Nephron (organoid): ENCODE measurements around the gene SLC22A16.

ENCODE experiments used
- H3K27ac Mint-ChIP-seq, 3 experiments: 2 replicates each; pipeline ENCODE4 v1.8.0; 2020; ENCODE audit warnings: mixed read lengths in 3 of 3, mild to moderate bottlenecking in 2 of 3, moderate library complexity in 1 of 3
- H3K27me3 Mint-ChIP-seq: 2 replicates; pipeline ENCODE4 v1.8.0; 2021; ENCODE audit warnings: low read depth, mild to moderate bottlenecking, moderate library complexity, mixed read lengths
- H3K36me3 Mint-ChIP-seq: 2 replicates; pipeline ENCODE4 v1.8.0; 2020; ENCODE audit warnings: low read depth, mixed read lengths
- H3K4me1 Mint-ChIP-seq: 2 replicates; pipeline ENCODE4 v1.8.0; 2020; ENCODE audit warnings: mixed read lengths
- H3K4me3 Mint-ChIP-seq, 3 experiments: 2 replicates each; pipeline ENCODE4 v1.8.0; 2020; ENCODE audit warnings: mild to moderate bottlenecking in 3 of 3, mixed read lengths in 3 of 3, moderate library complexity in 2 of 3
- H3K9me3 Mint-ChIP-seq: 2 replicates; pipeline ENCODE4 v1.8.0; 2020; ENCODE audit warnings: mixed read lengths
- CTCF ChIP-seq, 3 experiments: fragments of 200-600 bp; sonication (generic); IDR thresholded peaks; one replicate each; pipeline ENCODE4 v1.5.0; 2021; ENCODE audit warnings: antibody characterized with exemption in 3 of 3; ENCODE audit not compliant: unreplicated experiment in 3 of 3

SLC22A16 gene

DNA sequence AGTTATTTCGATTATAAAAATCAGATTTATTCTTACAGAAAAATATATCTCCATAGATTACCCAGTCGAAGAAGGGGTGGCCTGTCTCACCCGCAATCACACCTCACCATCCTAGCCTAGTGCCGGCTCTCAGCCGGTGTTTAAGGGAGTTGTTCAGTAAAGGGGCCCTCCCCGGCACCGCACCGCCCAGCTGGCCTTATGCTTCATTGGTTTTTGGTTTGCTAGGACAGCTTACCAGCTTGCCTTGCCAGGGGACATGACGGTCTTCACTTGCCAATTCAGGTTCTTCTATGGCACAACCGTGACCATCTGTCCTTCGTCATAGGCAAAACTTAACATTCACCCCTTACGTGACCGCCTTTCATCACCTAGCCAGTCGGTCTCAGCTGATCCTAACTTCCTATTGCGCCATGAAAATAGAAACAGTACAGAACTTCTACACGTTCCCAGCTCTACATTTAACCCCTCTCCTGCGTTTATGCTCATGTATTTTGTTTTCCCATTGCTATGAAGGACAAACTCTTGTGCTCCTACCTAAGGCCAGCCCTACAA, 44.7 kb upstream of the SLC22A16 start:
- no peak overlapping the region for H3K4me3 Mint-ChIP-seq
- H3K4me1 Mint-ChIP-seq: peaks cover 23% of the 10 kb centered on the region
- no peaks in the 10 kb centered on the region for H3K36me3 Mint-ChIP-seq
- no peak overlapping the region for H3K27ac Mint-ChIP-seq
- H3K9me3 Mint-ChIP-seq: no peaks in the 10 kb centered on the region
- no peak for TF ChIP-seq CTCF (IDR thresholded peaks at IDR 0.05; ENCODE audit: unreplicated experiment in 3 of 3)
- H3K27me3 Mint-ChIP-seq: no peaks in the 10 kb centered on the region

- Mint-ChIP-seq H3K36me3 (no peaks in the 10 kb centered on the region), H3K4me3 (no peak overlapping the region), H3K27ac (no peak overlapping the region), H3K27me3 (no peaks in the 10 kb centered on the region), H3K4me1 (peaks cover 23% of the 10 kb centered on the region), H3K9me3 (no peaks in the 10 kb centered on the region)
- TF ChIP-seq CTCF (IDR thresholded peaks at IDR 0.05; ENCODE audit: unreplicated experiment in 3 of 3): no peak
Observed at GRCh38 chr6:110520209-110520965, 44.0 kb upstream of the SLC22A16 start.

DNA sequence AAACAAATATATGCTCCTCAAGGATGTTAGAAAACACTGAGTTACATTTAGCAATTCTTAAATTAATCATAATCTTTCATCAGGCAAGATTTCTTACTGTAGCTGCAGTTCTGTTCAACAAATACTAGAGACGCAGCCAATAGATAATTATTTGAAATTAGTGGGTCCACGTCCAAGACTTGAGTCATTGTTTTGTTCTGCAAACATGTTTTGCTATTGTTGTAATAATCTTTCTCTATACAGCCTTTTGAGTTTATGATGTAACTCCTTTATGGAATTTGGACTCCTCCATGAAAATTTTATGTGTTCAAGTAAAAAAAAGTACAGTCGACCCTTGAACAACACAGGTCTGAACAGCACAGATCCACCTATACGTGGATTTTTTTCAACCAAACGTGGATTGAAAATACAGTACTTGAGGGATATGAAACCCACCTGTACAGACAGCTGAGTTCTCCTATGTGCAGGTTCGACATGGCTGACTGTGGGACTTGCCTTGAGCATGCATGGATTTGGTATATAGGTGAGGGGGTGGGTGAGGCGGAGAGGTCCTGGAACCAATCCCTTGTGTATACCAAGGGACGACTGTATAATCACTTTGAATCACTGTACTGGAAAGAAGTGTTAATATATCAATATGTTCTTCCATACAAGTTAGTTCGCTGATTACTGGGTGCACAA, 41.3 kb upstream of the SLC22A16 start:
- Mint-ChIP-seq H3K27me3 (no peaks in the 10 kb centered on the region), H3K36me3 (no peaks in the 10 kb centered on the region)
- TF ChIP-seq CTCF (IDR thresholded peaks at IDR 0.05; ENCODE audit: unreplicated experiment in 3 of 3): no peak

GRCh38 chr6:110517034-110517433, 40.6 kb upstream of the SLC22A16 start:
- H3K4me1 Mint-ChIP-seq: peaks cover 31% of the 10 kb centered on the region
- H3K4me3 Mint-ChIP-seq: no peak overlapping the region
- no peaks in the 10 kb centered on the region for H3K27me3 Mint-ChIP-seq
- H3K27ac Mint-ChIP-seq: peak overlapping the region; percentile 20 to 42 (median 33)
- H3K36me3 Mint-ChIP-seq: no peaks in the 10 kb centered on the region
- TF ChIP-seq CTCF (IDR thresholded peaks at IDR 0.05; ENCODE audit: unreplicated experiment in 3 of 3): no peak
- no peaks in the 10 kb centered on the region for H3K9me3 Mint-ChIP-seq

More for the DNA sequence above, 41.3 kb upstream of the SLC22A16 start:
- H3K27ac Mint-ChIP-seq: peak overlapping the region; percentile 20 to 42 (median 33)
- peaks cover 31% of the 10 kb centered on the region for H3K4me1 Mint-ChIP-seq
- no peaks in the 10 kb centered on the region for H3K9me3 Mint-ChIP-seq
- no peak overlapping the region for H3K4me3 Mint-ChIP-seq

DNA sequence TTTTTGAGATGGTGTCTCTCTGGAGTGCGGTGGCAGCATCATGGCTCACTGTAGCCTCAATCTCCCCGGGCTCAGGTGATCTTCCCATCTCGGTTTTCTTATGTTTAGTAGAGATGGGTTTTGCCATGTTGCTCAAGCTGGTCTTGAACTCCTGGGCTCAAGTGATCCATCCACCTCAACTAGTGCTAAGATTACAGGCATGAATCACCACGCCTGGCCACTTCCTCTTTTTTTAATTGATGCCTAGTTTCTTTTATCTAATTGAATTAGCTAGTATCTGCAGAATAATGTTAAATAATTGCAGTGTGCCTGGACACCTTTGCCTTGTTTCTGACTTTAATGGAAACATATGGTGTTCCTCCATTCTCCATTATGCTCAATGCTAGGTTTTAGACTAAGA, 38.4 kb upstream of the SLC22A16 start:
- no peaks in the 10 kb centered on the region for H3K27me3 Mint-ChIP-seq
- no peak for TF ChIP-seq CTCF (IDR thresholded peaks at IDR 0.05; ENCODE audit: unreplicated experiment in 3 of 3)
- H3K36me3 Mint-ChIP-seq: no peaks in the 10 kb centered on the region
- no peaks in the 10 kb centered on the region for H3K9me3 Mint-ChIP-seq
- H3K4me1 Mint-ChIP-seq: peaks cover 24% of the 10 kb centered on the region
- H3K4me3 Mint-ChIP-seq: no peak overlapping the region
- H3K27ac Mint-ChIP-seq: no peak overlapping the region
